Spinal cord (tissue), 10 donors: ENCODE data around the gene NBPF15. TPM values are rescaled to one million over a fixed set of nuclear protein-coding genes. Genes with fewer than 3 reads are reported as not detected.
A peak's percentile ranks its signal among the peaks of the same experiment; 100 is the strongest.
"Not testable (repeated sequence)": the region's sequence is repeated elsewhere in the genome, so short reads cannot be mapped to it uniquely, and the experiment has no call there.

Experiments used
- DNase-seq, 6 donors: peaks; one replicate each; pipeline versions ENCODE4 v3.0.0 to v3.0.0-alpha.2; 2013 to 2015; ENCODE audit warnings: low spot score in 6 of 6, low read depth in 4 of 6
- H3K27ac ChIP-seq: one replicate; pipeline ENCODE4 v1.5.1; 2013; ENCODE audit warnings: low read depth, low read length, control low read depth
- H3K27me3 ChIP-seq: one replicate; pipeline ENCODE4 v1.6.1; 2013; ENCODE audit warnings: low read length; ENCODE audit not compliant: control insufficient read depth, insufficient read depth
- H3K36me3 ChIP-seq: one replicate; pipeline ENCODE4 v1.6.1; 2013; ENCODE audit warnings: low read length; ENCODE audit not compliant: control insufficient read depth, insufficient read depth
- H3K4me1 ChIP-seq: one replicate; pipeline ENCODE4 v1.6.1; 2013; ENCODE audit warnings: low read length; ENCODE audit not compliant: control insufficient read depth, insufficient read depth
- H3K4me3 ChIP-seq: one replicate; pipeline ENCODE4 v1.5.1; 2013; ENCODE audit warnings: low read depth, low read length, control low read depth
- H3K9me3 ChIP-seq: one replicate; pipeline ENCODE4 v1.6.1; 2013; ENCODE audit warnings: low read length; ENCODE audit not compliant: control insufficient read depth, insufficient read depth
- WGBS: methylation state at CpG from one replicate; pipeline ENCODE4 v1.1.5; 2013; ENCODE audit warnings: missing lambda C conversion rate; ENCODE audit not compliant: insufficient coverage; 5-methylcytosine and 5-hydroxymethylcytosine counted together
- long read RNA-seq, 4 donors: transcript quantifications; one replicate each; lab custom pipeline, GENCODE V29; 2026
- polyA plus RNA-seq, 2 donors: library from polyadenylated mRNA; unstranded; fragments of 120-200 nt; gene quantifications; one replicate each; pipeline ENCODE4 v1.2.1, GENCODE V29; 2013; ENCODE audit not compliant: insufficient read length in 2 of 2
- total RNA-seq, 2 donors: library from RNA; depleted of rRNA in 1 of 2; stranded (reverse); fragments of 120-200 nt in 1 of 2; fragments of >200 nt in 1 of 2; gene quantifications; one replicate each; pipeline versions ENCODE4 v1.2.3 to v1.2.4, GENCODE V29; 2013 to 2014
- donor health status: healthy.

NBPF15 gene, protein sequence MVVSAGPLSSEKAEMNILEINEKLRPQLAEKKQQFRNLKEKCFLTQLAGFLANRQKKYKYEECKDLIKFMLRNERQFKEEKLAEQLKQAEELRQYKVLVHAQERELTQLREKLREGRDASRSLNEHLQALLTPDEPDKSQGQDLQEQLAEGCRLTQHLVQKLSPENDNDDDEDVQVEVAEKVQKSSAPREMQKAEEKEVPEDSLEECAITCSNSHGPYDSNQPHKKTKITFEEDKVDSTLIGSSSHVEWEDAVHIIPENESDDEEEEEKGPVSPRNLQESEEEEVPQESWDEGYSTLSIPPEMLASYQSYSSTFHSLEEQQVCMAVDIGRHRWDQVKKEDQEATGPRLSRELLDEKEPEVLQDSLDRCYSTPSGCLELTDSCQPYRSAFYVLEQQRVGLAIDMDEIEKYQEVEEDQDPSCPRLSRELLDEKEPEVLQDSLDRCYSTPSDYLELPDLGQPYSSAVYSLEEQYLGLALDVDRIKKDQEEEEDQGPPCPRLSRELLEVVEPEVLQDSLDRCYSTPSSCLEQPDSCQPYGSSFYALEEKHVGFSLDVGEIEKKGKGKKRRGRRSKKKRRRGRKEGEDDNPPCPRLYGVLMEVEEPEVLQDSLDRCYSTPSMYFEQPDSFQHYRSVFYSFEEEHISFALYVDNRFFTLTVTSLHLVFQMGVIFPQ
- total RNA-seq (10 to 100 TPM; 41.9 to 42.0 TPM), polyA plus RNA-seq (10 to 100 TPM; 56.8 to 74.9 TPM)
- long read RNA-seq, donor 1 = 0 reads
- long read RNA-seq, donor 2 = 0 reads
- long read RNA-seq, donor 3 = 0 reads
- long read RNA-seq, donor 4, partial matches to known transcripts = 18 of 18 reads
- long read RNA-seq, donor 4, other reads (novel, unspliced or antisense) = 0 of 18 reads

DNA sequence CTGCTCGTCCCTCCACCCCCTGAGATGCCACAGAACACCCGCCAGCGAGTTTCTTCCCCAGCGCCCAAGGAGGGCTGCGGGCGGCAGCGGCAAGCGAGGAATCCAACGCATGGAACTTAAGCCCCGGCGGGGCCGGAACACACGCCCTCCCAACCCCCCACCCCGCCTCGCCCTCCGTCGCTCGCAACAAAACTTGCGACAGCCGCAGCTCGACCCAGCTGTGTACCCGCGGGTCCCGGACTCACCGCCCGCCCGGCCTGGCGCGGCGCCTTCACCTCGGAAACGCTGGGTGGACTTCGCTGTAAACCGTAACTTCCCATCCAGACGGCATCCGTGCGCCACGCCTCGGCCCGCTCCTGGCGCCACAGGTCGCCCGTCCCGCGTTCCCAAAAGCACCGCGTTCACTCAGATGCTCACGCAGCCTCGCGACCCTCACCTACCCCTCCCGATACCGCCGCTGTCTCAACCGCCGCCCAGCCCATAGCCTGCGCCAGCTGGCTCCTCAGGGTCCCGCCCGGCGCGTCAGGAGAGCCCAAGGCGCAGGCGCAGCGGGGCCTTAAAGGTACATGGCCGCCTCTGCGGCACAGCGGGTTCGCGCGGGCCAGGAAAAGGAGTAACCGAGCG lies at the start of gene NBPF15:
NBPF15 (minus strand) TSS at position 534 of the 624 bp plus-strand sequence. CDS start 21,666 bp downstream, outside the sequence.
- H3K9me3 ChIP-seq = not testable (repeated sequence)

DNA sequence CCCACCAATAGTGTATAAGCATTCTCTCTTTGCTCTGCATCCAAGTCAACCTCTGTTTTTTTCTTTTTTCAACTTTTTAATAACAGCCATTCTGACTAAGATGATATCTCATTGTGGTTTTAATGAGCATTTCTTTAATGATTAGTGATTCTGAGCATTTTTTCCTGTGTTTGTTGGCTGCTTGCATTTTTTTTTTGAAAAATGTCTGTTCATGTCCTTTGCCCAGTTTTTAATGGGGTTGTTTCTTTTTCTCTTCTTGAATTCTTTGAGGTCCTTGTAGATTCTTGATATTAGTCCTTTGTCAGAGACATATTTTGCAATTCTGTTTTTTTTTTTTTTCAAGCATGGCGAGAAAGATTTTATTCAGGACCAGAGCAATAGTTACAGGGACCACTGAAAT lies 35.0 kb upstream of the NBPF15 start:
- not testable (repeated sequence) for H3K27ac ChIP-seq, H3K4me3 ChIP-seq, DNase-seq, H3K27me3 ChIP-seq, H3K36me3 ChIP-seq, H3K9me3 ChIP-seq, H3K4me1 ChIP-seq
- WGBS = no CpG with 5 or more reads among the region's 1 CpG

More for the DNA sequence above, at the start of gene NBPF15:
- peak within 1 kb of the TSS; percentile 40 for H3K4me3 ChIP-seq
- peak in 5 of 6 donors; percentile 17 to 86 (median 29) for DNase-seq
- not testable (repeated sequence) for H3K27ac ChIP-seq, H3K36me3 ChIP-seq, H3K27me3 ChIP-seq, H3K4me1 ChIP-seq
- WGBS = 0% methylated on average over 11 of the region's 71 CpGs

GRCh38 chr1:144494130-144494529 lies 32.7 kb upstream of the NBPF15 start:
- DNase-seq, H3K27me3 ChIP-seq, H3K4me3 ChIP-seq, H3K9me3 ChIP-seq, H3K27ac ChIP-seq, H3K4me1 ChIP-seq, H3K36me3 ChIP-seq: not testable (repeated sequence)
- WGBS = 40% methylated on average over 2 of the region's 4 CpGs

DNA sequence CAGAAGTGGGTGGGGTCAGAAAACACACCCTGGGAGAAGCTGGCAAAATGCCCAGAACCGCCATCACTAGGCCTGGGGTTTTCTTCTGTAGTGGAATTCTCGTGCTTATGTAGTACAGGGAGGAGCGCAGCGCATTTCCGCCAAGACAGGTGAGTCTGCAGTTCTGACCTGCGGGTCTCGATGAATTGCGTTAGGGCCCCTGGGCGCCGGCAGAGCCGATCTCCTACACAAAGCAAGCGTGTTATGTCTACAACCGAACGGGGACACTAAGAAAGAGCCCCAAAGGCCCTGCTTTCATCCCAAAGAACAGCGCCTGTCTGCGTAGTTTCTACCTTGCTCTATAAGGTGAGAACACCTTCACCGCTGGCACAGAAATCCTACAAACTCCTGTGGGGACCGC lies 28.9 kb upstream of the NBPF15 start:
- not testable (repeated sequence) for H3K36me3 ChIP-seq, H3K27ac ChIP-seq, H3K27me3 ChIP-seq, H3K9me3 ChIP-seq, H3K4me3 ChIP-seq, H3K4me1 ChIP-seq
- WGBS = no CpG with 5 or more reads among the region's 18 CpGs
- DNase-seq = peak in 2 of 6 donors; percentile 1 to 34

DNA sequence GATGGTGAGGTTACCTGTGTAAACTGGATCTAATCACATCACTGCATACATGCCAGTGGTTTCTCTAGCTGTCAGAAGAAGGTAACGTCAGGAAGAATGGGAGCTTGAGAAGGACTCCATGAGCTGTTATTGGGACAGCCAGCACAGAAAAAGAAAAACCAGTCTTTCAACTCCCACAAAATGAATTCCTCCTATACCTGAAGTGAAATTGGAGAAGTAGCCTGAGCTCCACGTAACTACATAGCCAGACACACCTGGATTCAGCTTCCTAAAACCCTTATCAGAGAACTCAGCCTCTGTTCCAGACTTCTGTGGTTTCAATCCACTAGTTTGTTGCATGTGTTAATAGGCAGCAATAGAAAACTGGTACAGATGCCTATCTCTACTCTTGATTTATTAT lies 25.5 kb upstream of the NBPF15 start:
- not testable (repeated sequence) for DNase-seq, H3K9me3 ChIP-seq, H3K4me3 ChIP-seq, H3K27ac ChIP-seq, H3K4me1 ChIP-seq, H3K36me3 ChIP-seq, H3K27me3 ChIP-seq
- WGBS = no CpG with 5 or more reads among the region's 2 CpGs

DNA sequence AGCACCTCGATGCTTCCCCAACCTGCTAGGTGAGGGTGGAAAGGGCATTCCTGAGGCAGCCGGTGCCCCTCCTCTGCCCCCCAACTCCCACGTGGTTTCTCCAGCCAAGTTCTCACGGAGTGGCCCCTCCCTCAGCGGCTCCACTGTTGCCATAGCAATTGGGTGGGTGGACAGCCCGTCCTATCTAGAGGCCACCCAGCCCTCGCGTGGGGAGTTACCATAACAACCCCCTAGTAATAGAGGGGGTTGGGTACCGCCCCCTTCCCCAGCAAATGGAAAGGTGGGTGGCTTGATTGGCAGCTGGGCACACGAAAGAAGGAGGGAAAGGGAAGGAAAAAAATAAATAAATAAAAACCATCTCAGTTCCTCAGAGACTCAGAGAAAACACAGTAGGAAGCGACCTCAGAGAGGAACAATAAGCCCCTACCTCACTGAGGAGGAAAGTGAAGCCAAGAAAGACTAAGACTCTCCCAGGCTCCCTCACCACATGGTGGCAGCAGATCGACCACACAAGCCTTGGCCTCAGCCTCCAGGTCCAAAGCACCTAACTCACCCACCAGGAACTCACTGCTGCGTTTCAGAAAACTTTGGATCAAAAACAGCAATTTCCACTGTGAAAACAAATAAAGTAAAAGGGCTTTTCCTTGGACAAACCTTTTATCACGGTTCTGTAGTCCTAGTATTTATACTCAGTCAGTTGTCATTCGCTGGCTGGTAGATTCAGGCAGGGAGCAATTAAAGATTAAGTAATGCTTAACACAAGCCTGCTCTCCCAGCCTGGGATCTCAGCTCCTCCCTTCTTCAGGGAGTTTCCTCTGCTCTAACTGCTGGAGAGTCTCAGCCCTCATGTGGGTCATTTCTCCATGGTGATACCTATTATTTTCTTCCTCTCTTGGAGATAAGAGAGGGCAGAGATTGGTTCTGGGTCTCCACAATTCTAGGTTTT lies 23.9 kb upstream of the NBPF15 start:
- not testable (repeated sequence) for H3K4me3 ChIP-seq, H3K9me3 ChIP-seq, H3K27ac ChIP-seq, H3K36me3 ChIP-seq, H3K27me3 ChIP-seq, DNase-seq, H3K4me1 ChIP-seq
- WGBS = no CpG with 5 or more reads among the region's 15 CpGs

GRCh38 chr1:144473897-144474296 lies 12.4 kb upstream of the NBPF15 start:
- H3K9me3 ChIP-seq, H3K27ac ChIP-seq, H3K27me3 ChIP-seq, DNase-seq, H3K4me3 ChIP-seq, H3K36me3 ChIP-seq, H3K4me1 ChIP-seq: not testable (repeated sequence)
- WGBS = no CpG with 5 or more reads among the region's 2 CpGs

GRCh38 chr1:144471434-144471833 lies 10.0 kb upstream of the NBPF15 start:
- not testable (repeated sequence) for H3K27ac ChIP-seq, H3K36me3 ChIP-seq, H3K4me1 ChIP-seq, H3K4me3 ChIP-seq, H3K9me3 ChIP-seq, DNase-seq, H3K27me3 ChIP-seq
- WGBS = no CpG with 5 or more reads among the region's 4 CpGs

DNA sequence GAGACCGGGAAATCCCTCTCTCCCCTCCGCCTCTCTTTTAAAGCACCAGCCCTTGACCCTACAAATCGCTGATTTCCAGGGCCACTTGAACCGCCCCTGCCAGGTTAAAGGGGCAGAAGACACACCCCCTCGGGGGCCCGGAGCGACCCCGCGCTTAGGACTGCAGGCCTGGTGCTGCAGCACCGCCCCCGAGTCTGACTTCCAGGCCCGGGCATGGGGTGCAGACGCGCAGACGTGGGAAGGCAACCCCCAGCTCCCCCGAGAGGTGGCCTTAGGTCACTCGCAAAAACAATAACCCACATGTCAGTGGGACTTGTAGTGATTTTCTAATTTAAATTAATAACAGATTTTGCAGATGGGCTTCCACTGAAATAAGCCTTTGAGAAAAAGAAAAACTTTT lies 309 bp upstream of the NBPF15 start:
- H3K9me3 ChIP-seq, H3K4me1 ChIP-seq, H3K4me3 ChIP-seq, H3K27me3 ChIP-seq, H3K27ac ChIP-seq, H3K36me3 ChIP-seq, DNase-seq: not testable (repeated sequence)
- no CpG with 5 or more reads among the region's 17 CpGs for WGBS
